Endothelial cell of umbilical vein (primary cell): ENCODE data around the gene ARHGDIA. TPM values are rescaled to one million over a fixed set of nuclear protein-coding genes. Genes with fewer than 3 reads are reported as not detected.

Source experiments
- BruUV-seq: library from RNA; stranded (reverse); fragments of 400-500 nt; replicated peaks from 2 replicates; lab custom pipeline; 2021; lab: Mats Ljungman, UMichigan
- CTCF ChIA-PET: fragments of 300-600, 350-600 bp; sonication (Branson Sonifier 250); formaldehyde crosslinking; loops from one replicate; lab custom pipeline; 2021; ENCODE audit warnings: antibody characterized with exemption, inconsistent platforms; lab: Charles Lee
- POLR2A ChIA-PET: fragments of 300-600, 350-600 bp; sonication (Branson Sonifier 250); formaldehyde crosslinking; loops from one replicate; lab custom pipeline; 2021; ENCODE audit warnings: antibody characterized with exemption, inconsistent platforms; lab: Charles Lee
- DNase-seq: peaks from one replicate; pipeline ENCODE4 v3.0.0-alpha.2; 2011; ENCODE audit warnings: low read depth, low spot score
- FAIRE-seq: peaks from 2 replicates; lab custom pipeline; 2011; peaks lifted over from hg19 to GRCh38; lab: Jason Lieb, UNC
- H2AFZ ChIP-seq: 2 replicates; pipeline ENCODE4 v1.6.0; 2012; ENCODE audit warnings: low read depth, low read length, control low read depth, inconsistent platforms
- H3K27ac ChIP-seq: 2 replicates; pipeline ENCODE4 v1.5.1; 2011; ENCODE audit warnings: low read depth, mild to moderate bottlenecking, control low read depth, low read length, moderate library complexity; ENCODE audit not compliant: insufficient read depth
- H3K27me3 ChIP-seq, 2 experiments: 2 replicates each; pipeline versions ENCODE4 v1.6.0 to v1.6.1; 2011; ENCODE audit warnings: low read length in 2 of 2, mixed read lengths in 1 of 2; ENCODE audit not compliant: control insufficient read depth in 2 of 2, insufficient read depth in 2 of 2
- H3K36me3 ChIP-seq, 2 experiments: 2 replicates in 1 of 2; 3 replicates in 1 of 2; pipeline ENCODE4 v1.5.1; 2011; ENCODE audit warnings: low read length in 2 of 2, mild to moderate bottlenecking in 1 of 2, moderate library complexity in 1 of 2; ENCODE audit not compliant: control insufficient read depth in 2 of 2, insufficient read depth in 2 of 2; ENCODE audit errors: extremely low read depth in 1 of 2
- H3K4me1 ChIP-seq: 3 replicates; pipeline ENCODE4 v1.5.1; 2011; ENCODE audit warnings: mild to moderate bottlenecking, low read length; ENCODE audit not compliant: control insufficient read depth, insufficient read depth; ENCODE audit errors: extremely low read depth
- H3K4me2 ChIP-seq: 2 replicates; pipeline ENCODE4 v1.6.1; 2011; ENCODE audit warnings: low read length, control low read depth, mixed read lengths; ENCODE audit not compliant: insufficient read depth
- H3K4me3 ChIP-seq, 3 experiments: fragments of 200-600 bp in 1 of 3; sonication (generic), shearing (Covaris generic) in 1 of 3; replicated peaks in 1 of 3; 2 replicates each; pipeline ENCODE4 v1.5.1; 2011 to 2016; ENCODE audit warnings: control low read depth in 3 of 3, low read length in 3 of 3, mild to moderate bottlenecking in 2 of 3, inconsistent platforms in 1 of 3, low read depth in 1 of 3, moderate library complexity in 1 of 3; ENCODE audit not compliant: insufficient read depth in 1 of 3
- H3K79me2 ChIP-seq: 2 replicates; pipeline ENCODE4 v1.6.0; 2012; ENCODE audit warnings: low read length, inconsistent platforms; ENCODE audit not compliant: control insufficient read depth, insufficient read depth
- H3K9ac ChIP-seq: replicated peaks from 2 replicates; pipeline ENCODE3; 2011; ENCODE audit warnings: low read length, control low read depth; ENCODE audit not compliant: insufficient read depth; ENCODE audit errors: extremely low read depth
- H3K9me1 ChIP-seq: replicated peaks from 3 replicates; pipeline ENCODE4 v1.6.0; 2011; ENCODE audit warnings: mild to moderate bottlenecking, low read length; ENCODE audit not compliant: control insufficient read depth, insufficient read depth; ENCODE audit errors: extremely low read depth
- H3K9me3 ChIP-seq: replicated peaks from 2 replicates; pipeline ENCODE4 v1.5.1; 2012; ENCODE audit warnings: low read length, inconsistent platforms; ENCODE audit not compliant: control insufficient read depth, insufficient read depth
- H4K20me1 ChIP-seq: replicated peaks from 2 replicates; pipeline ENCODE3; 2011; ENCODE audit warnings: mild to moderate bottlenecking, low read length; ENCODE audit not compliant: control insufficient read depth, insufficient read depth; ENCODE audit errors: extremely low read depth
- FOS ChIP-seq: IDR thresholded peaks from 2 replicates; pipeline ENCODE4 v1.6.1; 2011; ENCODE audit warnings: mild to moderate bottlenecking, low read length, moderate library complexity, borderline replicate concordance; ENCODE audit not compliant: insufficient read depth
- GATA2 ChIP-seq: IDR thresholded peaks from 2 replicates; pipeline ENCODE4 v1.7.0; 2011; ENCODE audit warnings: low read depth, mild to moderate bottlenecking, moderate library complexity, mixed read lengths, low read length; ENCODE audit not compliant: insufficient read length, insufficient read depth
- MYC ChIP-seq: IDR thresholded peaks from one replicate; pipeline ENCODE4 v1.6.1; 2011; ENCODE audit warnings: mild to moderate bottlenecking, low read depth, low read length
- POLR2AphosphoS5 ChIP-seq: IDR thresholded peaks from 2 replicates; pipeline ENCODE4 v1.6.1; 2012; ENCODE audit warnings: low read depth, mild to moderate bottlenecking, control low read depth, low read length, moderate library complexity; ENCODE audit not compliant: insufficient read depth
- dilution Hi-C: fragments of 300-500 bp; cut with MboI; formaldehyde crosslinking; loops from one replicate; pipeline ENCODE4 v1.15.0; 2019; ENCODE audit warnings: low sequenced_read_pairs; ENCODE audit not compliant: extremely low pct_ligation_motif_present
- intact Hi-C: fragments of 100-400 bp; cut with micrococcal nuclease; formaldehyde crosslinking; loops from one replicate; pipeline ENCODE4 v1.10.0; 2022
- polyA plus RNA-seq, 4 experiments: library from polyadenylated mRNA; depleted of rRNA in 3 of 4; stranded (reverse) in 3 of 4; unstranded in 1 of 4; fragments of >200 nt; gene quantifications; 2 replicates each; pipeline versions ENCODE4 v1.2.1 to v1.2.3, GENCODE V29; 2011 to 2012; ENCODE audit warnings: missing spikeins in 1 of 4
- total RNA-seq: library from RNA; stranded (reverse); gene quantifications from 2 replicates; pipeline ENCODE4 v1.2.3, GENCODE V29; 2021
- TF ChIP-seq, protein P1 (sequence below), 2 donors: IDR thresholded peaks; 1 replicate in 1 of 2; 2 replicates in 1 of 2; pipeline ENCODE4 v1.5.1; 2011; ENCODE audit warnings: low read length in 2 of 2, mild to moderate bottlenecking in 2 of 2, moderate library complexity in 2 of 2, control low read depth in 1 of 2, inconsistent platforms in 1 of 2, low read depth in 1 of 2; ENCODE audit not compliant: insufficient read depth in 1 of 2; ENCODE audit errors: extremely low read depth in 1 of 2
- TF ChIP-seq, protein P2 (sequence below): IDR thresholded peaks from 2 replicates; pipeline ENCODE4 v1.6.1; 2011; ENCODE audit not compliant: insufficient read depth, insufficient read length

Gene ARHGDIA
- total and polyA plus RNA-seq, 2 donors (not counting 3 experiments of a cell fraction or from before 2014, with no cell fraction given) = 358 to 645 TPM

DNA sequence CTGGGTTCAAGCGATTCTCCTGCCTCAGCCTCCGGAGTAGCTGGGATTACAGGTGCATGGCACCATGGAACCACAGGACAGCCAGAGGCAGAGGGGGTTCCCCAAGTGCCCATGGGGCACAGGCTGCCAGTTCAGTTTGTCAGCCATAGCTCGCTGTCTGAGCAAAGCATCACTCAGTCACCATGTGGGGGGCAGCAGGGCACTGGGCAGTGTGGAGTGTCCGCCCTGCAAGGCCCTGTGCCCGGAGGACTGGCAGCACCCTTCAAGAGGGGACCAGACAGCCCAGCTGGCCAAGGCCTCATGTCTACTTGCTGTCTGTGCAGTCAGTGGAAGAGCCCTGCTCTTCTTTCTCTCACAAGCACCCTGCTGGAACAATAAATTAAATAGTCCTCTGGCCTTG is 13.8 kb upstream of the ARHGDIA start:
- DNase-seq (no peak), FAIRE-seq (no peak)
- Histone ChIP-seq H3K79me2 (peaks cover 32% of the 10 kb centered on the region), H3K9me3 (no peaks in the 10 kb centered on the region), H4K20me1 (no peaks in the 10 kb centered on the region), H3K36me3 (peaks cover 26 to 42% of the 10 kb centered on the region in 2 experiments), H3K4me3 (no peak overlapping the region), H3K27me3 (no peaks in the 10 kb centered on the region), H3K4me1 (peaks cover 5% of the 10 kb centered on the region), H3K27ac (no peak overlapping the region), H2AFZ (no peak overlapping the region), H3K9ac (no peak overlapping the region), H3K4me2 (no peak overlapping the region), H3K9me1 (no peaks in the 10 kb centered on the region)
- CTCF ChIA-PET = no interaction called here
- POLR2A ChIA-PET = no interaction called here
- intact Hi-C loops = no loop called here
- TF ChIP-seq POLR2AphosphoS5 = no peak
- TF ChIP-seq, protein P1, sequence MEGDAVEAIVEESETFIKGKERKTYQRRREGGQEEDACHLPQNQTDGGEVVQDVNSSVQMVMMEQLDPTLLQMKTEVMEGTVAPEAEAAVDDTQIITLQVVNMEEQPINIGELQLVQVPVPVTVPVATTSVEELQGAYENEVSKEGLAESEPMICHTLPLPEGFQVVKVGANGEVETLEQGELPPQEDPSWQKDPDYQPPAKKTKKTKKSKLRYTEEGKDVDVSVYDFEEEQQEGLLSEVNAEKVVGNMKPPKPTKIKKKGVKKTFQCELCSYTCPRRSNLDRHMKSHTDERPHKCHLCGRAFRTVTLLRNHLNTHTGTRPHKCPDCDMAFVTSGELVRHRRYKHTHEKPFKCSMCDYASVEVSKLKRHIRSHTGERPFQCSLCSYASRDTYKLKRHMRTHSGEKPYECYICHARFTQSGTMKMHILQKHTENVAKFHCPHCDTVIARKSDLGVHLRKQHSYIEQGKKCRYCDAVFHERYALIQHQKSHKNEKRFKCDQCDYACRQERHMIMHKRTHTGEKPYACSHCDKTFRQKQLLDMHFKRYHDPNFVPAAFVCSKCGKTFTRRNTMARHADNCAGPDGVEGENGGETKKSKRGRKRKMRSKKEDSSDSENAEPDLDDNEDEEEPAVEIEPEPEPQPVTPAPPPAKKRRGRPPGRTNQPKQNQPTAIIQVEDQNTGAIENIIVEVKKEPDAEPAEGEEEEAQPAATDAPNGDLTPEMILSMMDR (IDR thresholded peaks at IDR 0.05; ENCODE audit: extremely low read depth in 1 of 2, insufficient read depth in 1 of 2, low read depth in 1 of 2, low read length in 2 of 2) = no peak
- TF ChIP-seq, protein P2, sequence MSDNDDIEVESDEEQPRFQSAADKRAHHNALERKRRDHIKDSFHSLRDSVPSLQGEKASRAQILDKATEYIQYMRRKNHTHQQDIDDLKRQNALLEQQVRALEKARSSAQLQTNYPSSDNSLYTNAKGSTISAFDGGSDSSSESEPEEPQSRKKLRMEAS = no peak
- no peak for TF ChIP-seq FOS
- TF ChIP-seq GATA2 = no peak
- TF ChIP-seq MYC = no peak
- BruUV-seq = no TSS peak
- dilution Hi-C loops = no loop called here
